GM12801 (cell line): ENCODE measurements around the gene SEC22A.

Source experiments
- TF ChIP-seq, protein P1 (sequence below): IDR thresholded peaks from one replicate; pipeline ENCODE4 v1.5.1; 2011; ENCODE audit warnings: control low read depth; ENCODE audit not compliant: insufficient read length; ENCODE audit errors: extremely low read depth

SEC22A gene

DNA sequence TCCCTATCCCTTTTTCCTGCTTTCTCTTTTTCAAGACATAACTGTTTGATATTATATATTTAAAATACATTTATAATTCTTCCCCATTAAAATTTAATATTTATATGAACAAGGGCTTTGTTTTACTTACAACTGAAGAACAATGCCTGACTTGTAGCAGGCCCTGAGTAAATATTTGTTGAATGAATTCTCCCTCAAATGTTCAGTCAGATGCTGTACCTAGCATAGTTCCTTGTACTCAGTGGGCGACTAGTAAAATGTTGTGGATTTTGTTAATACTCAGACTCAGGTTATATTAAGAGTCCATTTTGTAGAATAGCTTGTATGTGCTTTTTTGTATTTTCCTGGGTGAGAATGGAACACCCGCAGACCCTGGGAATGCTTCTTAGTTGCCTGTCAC lies 69.1 kb downstream of the SEC22A start:
- TF ChIP-seq, protein P1, sequence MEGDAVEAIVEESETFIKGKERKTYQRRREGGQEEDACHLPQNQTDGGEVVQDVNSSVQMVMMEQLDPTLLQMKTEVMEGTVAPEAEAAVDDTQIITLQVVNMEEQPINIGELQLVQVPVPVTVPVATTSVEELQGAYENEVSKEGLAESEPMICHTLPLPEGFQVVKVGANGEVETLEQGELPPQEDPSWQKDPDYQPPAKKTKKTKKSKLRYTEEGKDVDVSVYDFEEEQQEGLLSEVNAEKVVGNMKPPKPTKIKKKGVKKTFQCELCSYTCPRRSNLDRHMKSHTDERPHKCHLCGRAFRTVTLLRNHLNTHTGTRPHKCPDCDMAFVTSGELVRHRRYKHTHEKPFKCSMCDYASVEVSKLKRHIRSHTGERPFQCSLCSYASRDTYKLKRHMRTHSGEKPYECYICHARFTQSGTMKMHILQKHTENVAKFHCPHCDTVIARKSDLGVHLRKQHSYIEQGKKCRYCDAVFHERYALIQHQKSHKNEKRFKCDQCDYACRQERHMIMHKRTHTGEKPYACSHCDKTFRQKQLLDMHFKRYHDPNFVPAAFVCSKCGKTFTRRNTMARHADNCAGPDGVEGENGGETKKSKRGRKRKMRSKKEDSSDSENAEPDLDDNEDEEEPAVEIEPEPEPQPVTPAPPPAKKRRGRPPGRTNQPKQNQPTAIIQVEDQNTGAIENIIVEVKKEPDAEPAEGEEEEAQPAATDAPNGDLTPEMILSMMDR: no peak

DNA sequence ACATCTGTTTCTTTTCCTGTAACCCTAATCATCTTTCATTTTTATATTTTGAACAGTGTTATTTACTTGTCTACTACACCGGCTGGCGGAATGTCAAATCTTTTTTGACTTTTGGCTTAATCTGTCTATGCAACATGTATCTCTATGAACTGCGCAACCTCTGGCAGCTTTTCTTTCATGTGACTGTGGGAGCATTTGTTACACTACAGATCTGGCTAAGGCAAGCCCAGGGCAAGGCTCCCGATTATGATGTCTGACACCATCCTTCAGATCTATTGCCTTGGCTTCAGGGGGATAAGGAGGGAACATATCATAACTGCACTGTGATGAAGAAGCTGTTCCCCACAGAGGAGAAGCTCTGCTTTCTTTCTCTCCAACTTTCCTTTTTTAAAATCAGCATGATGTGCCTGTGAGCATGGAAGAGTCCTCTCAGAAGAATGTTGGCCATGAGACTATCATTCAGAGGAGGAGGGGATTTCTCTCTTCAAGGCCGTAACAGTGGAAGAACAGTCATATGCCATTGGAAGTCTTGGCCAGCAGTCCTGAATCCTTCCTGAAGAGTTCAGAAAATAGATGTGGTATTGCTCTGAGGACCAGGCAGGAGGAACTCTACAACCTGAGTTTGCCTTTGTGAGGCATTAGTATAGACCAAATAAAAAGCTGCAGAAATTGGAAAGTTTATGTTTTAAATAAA lies 69.9 kb downstream of the SEC22A start:
- TF ChIP-seq, protein P1: no peak

DNA sequence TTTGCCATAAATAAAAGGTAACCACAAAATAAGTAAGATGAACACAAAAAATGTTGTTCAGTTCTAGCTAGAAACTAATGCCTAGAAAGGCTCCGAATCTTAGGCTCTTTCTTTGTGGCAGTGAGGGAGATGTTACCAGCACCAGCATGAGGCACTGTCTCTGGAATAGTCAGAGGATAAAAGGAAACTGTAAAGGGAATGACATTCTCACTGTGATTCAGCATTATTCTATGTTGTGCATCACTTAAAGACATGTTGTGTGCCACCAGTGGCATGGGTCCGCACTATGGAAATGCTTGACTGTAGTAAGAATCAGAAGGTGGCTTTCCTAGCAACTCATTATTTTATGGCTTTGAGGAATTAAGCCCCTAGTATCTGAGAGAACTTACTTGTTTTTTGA lies 70.8 kb downstream of the SEC22A start:
- TF ChIP-seq, protein P1: no peak

DNA sequence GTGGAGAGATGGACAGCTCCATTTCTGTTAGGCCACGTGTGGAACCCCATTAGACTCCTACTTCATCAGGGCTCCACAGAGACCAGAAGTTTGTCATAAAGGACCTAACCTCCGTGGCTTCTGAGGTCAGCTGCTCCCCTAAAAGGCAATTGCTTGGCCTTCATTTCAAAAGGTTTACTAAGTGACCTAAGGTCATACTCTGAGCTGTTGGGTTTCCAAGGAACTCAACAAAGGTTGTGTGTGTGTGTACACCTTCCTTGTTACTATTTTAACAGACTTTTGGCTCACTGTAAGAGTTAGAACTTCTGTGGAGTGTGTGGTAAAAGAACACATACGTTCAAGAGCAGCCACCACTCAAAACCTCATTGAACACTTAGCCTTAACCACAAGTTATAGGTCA lies 73.9 kb downstream of the SEC22A start:
- TF ChIP-seq, protein P1: no peak

DNA sequence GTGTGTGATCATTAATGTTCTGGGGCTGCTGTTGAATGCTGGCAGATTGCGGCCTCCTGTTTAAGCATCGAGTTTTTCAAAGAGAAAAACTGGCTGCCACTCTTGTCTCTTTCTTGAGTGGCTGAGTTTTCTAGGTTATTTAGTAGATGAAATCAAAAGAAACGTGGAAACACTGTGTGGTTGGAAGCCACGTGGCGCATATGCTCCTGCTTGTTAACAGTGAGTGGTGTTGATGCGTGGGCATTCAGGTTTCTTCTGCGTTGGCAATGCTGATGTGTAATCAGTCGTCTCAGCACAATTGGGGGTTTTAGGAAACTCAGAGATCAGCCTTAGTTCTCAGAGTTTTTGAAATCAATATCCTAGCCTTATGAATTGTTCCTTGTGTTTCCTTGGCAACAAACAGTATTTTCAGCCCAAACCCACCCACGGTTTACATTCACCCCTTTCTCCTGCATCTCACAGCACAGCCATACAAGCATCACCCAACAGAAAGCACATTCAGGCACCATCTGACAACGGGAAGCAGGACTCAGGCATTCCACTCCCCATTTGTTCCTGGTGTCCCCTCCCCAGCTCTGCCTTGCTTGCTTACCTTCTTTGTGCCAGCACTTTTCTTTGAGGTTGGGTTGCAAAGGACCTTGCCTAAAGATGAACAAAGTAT lies 74.7 kb downstream of the SEC22A start:
- TF ChIP-seq, protein P1: no peak

DNA sequence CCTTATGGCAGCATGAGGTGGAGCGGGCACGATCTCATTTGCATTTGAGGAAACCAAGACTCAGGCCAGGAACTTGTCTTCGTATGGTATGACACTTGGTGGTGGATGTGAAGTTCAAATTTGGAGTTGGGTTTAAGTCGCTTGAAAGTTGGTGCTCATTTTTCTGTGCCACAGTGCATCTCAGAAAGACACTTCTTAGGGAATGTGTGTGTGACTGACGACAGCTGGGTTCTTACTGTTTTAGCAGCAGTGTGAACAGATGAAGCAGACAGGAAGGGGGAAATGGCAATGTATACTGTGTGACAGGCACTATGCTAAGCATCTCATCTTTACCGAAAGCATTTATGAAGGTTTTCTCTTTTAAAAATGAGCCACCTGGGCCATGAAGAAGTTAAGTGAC lies 75.4 kb downstream of the SEC22A start:
- TF ChIP-seq, protein P1: no peak

DNA sequence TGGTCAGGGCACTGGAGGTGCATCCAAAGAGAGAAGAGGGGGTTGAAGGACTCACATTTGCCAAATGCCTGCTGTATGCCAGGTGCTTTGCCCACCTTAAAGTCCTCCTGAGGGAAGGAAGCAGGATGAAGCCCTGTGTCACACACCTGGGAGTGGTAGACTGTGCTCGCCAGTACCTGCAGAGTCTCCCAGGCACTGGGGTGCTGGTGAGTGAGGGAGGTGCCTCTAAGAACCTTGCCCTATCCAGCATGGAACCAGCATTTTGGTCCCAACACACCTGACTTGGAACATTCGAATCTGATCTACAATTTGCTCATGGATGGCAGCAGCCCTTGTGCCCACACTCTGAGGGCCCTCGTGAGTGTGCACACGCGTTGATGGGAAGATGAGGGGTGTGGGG lies 76.7 kb downstream of the SEC22A start:
- TF ChIP-seq, protein P1: no peak
